GM19463 (cell line): ENCODE results near the gene FMNL2.

ENCODE experiments used
- ATAC-seq: cut with Tn5 transposase; IDR thresholded peaks from one replicate; pipeline ENCODE4 v1.9.1; 2021; ENCODE audit warnings: mild to moderate bottlenecking, moderate library complexity; ENCODE audit not compliant: unreplicated experiment

FMNL2 gene

DNA sequence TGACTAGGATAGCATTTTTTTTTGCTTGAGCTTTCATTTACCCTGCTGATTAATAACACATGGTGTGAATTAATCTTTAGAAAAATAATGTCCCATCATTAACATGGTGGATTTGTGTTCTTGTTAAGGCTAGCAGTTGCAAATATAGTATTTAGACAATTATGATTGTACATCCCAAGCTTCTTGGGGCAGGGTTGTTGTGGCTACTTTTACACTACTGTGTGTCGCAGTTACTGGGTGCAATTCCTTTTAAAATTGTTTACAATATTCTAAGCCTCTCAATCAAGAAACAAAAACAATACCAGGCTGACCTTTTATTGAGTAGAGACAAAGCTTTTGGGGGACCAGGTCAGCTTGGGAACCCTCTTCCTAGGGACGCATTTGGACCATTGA, 2.5 kb downstream of the FMNL2 start:
- ATAC-seq = no peak

DNA sequence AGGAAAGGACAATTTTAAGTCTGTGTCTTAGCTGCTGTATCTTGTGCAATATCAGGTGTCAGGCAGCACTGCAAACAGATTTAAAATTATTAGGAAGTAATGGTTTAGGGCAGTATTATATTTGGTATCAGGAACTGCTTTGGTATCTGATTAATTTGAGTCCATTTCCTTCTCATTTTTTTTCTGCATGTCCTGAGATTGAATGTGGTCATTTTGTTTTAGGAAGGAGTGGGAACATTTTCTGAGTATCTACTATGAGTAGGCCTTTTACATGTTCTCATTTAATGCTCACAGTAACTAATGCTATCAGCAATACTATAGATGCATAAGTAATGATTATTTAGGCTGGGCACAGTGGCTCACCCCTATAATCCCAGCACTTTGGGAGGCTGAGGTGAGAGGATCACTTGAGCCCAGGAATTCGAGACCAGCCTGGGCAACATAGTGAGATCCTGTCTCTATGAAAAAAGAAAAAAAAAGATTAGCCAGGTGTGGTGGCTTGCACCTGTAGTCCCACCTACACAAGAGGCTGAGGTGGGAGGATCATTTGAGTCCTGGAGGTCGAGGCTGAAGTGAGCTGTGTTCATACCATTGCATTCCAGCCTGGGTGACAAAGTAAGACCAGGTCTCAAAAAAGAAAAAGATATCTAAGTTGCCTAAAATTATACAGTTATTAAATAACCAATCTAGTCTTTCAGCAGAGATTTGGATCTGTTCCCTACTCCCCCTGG, 4.7 kb downstream of the FMNL2 start:
- ATAC-seq = no peak

DNA sequence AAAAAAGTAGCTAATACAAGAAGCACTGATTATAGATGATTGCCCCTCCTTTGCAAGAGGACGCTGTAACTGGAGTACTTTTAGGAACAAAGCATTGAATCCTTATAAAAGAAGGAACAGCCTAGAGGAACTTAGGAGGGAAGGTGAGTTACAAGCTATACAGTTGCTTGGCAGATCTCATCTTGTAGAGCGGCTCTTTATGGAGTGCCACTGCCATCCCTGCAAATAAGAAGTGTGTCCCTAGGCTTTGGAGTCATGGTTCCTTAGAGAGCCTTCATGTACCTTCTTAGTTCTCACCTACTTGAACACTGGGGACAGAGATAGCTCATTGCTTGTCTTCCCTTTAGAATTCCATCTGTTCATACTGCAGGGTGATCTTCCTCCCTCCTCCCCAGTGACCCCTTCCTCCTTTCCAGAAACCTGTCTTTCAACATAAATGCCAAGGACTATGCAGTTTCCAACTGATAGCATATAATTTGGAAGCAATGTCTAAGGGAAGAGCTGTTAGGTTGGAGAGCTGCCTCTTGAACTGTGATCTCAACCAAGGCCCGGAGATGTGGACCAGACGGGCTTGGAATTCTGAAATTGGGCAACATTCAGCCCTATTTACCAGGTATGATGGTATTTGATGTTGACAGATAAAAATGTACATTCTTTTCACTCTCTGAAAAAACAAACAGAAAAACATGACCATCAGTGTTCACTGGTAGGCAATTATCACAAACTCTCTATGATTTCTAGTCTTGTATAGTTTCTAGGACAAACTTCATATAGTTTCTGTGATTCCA, 7.5 kb downstream of the FMNL2 start:
- no peak for ATAC-seq

- ATAC-seq = no peak
Observed at GRCh38 chr2:152343426-152343825, 8.5 kb downstream of the FMNL2 start.

DNA sequence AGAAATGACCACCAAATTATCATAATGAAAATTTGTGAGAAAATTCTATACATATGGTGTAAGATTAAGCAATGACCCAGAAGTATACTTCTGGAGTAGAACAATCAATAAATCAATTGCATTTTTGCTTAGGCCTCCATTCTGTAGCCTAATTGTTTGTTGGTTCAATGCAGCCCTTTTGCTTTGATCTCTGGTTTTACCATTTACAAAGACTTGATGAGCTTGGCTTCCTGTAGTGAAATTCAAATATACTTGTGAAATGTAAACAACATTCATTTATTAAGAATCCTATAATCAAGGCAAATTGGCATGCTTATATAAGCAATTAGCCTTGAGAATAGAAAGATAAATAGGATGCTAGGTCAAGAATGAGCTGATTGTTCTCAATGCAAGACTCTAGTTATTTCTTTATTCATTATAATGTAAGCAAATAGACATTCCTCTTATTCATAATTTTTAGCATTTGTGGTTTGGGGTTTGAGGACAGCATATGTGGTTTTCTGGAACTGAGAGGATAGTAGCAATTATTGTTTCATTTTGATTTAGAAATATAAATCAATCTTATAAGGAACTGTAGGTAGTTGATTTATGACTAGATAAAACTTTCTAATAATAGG, 9.7 kb downstream of the FMNL2 start:
- no peak for ATAC-seq

DNA sequence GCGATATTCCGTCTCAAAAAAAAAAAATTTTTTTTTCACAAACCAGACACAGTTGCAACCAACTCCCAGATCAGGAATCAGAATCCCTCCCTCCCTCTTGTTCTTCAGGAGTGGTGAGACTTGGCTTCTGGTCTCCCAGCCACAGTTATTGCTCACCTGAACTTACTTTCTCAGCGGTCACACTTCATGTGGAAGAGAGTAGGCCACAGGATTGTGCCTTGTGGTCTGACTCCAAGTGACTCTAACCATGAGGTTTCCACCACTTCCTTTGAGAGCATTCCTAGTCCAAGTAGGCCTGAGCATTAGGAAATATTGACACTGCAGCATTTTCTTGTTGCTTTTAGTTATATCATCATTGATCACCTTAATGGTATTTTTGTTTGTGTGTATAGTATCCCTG, 12.1 kb downstream of the FMNL2 start:
- no peak for ATAC-seq

- ATAC-seq = no peak
Observed at GRCh38 chr2:152348388-152348787, 13.4 kb downstream of the FMNL2 start.

GRCh38 chr2:152349416-152349815, 14.4 kb downstream of the FMNL2 start:
- no peak for ATAC-seq

- no peak for ATAC-seq
Observed at GRCh38 chr2:152350155-152350679, 15.2 kb downstream of the FMNL2 start.

GRCh38 chr2:152352616-152353015, 17.6 kb downstream of the FMNL2 start:
- ATAC-seq = no peak

DNA sequence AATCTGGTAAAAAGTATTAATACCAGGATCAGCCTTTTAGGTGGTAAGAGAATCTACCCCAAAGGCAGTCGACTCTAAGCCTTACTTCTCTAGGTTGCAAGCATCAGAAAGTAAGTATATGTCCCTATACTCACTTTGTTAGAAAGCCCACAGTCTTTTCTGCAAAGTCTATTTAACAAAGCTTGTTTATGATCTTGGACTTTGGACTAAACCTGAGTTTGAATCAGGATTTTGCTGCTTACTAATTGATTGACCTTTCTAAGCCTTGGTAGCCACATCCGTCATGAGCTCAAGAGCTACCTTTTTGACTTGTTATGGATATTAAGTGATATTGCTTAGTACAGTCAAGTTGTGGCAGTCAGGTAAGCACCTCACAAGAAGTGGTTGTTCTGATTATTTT, 18.4 kb downstream of the FMNL2 start:
- ATAC-seq = no peak

- ATAC-seq = no peak
Observed at GRCh38 chr2:152354069-152354755, 19.2 kb downstream of the FMNL2 start.

DNA sequence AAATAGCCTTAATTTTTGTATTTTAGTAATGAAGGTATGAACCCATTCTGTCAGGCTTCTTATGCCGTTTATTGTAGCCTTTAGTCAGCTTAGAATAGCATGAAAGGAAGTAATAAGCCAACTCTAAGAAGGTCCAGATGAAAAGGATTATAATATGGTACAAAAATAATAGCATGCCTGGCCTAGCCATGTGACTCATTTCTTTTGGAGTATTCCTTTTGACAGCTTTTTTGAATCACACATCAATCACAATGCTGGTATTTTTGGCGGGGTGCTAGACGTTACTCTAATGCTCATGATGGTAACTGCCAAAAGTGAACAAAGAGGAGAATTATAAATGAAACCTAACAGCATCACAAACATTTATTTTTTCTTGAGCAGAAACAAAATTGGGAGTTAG, 19.9 kb downstream of the FMNL2 start:
- no peak for ATAC-seq

- ATAC-seq = no peak
Observed at GRCh38 chr2:152355409-152355831, 20.4 kb downstream of the FMNL2 start.

DNA sequence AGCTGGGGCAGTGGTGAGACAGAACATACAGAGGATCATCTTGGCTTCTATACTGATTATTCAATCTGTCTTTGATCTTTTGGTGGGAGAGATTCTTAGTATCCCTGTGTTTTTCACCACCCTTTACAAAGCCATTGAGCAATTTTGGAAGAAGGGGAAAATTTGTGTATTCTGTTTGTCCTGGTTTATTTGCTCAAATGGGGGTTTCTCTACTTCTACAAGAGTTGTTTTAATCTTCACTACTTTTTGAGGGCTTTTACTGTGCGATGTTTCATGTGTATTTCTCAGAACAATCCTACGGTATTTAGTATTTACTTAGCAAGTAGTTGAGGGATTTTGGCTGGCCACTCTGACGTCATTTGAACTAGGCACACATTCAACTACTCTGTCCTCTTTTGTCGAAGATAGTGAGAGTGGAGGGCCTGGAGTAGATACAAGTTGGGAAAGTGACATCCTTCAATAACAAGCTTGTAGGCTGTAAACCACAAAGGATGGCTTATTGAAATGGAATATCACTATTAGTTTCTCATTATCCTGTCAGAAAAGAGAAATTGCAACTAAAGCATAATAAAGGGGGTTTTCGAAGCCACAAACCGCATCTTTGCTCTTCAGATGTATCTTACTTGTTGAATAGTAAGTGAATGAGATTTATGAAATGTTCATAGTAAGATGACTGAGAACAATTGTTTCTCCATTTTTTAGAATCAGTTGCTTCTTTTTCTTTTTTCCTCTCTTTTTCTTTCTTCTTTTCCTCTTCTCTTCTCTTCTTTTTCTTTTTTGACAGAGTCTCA, 24.8 kb downstream of the FMNL2 start:
- ATAC-seq = no peak

DNA sequence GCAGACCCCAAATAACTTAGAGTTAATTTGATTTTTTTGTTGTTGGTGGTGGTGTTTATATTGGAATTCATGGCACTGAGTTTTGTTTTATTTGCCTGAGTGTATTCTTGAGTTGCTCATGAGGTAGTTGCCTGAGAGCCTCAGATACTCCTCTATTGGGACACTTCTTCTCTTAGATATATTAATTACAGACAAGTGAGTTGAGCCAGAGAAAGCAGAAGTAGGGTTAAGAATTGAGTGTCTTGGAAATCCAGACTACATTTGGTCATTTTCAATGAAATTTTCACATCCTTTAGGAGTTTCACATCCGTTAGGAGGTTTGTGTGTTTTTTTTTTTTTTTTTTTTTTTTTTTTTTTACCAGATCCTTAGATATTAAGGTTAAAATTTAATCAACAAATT, 29.0 kb downstream of the FMNL2 start:
- no peak for ATAC-seq

DNA sequence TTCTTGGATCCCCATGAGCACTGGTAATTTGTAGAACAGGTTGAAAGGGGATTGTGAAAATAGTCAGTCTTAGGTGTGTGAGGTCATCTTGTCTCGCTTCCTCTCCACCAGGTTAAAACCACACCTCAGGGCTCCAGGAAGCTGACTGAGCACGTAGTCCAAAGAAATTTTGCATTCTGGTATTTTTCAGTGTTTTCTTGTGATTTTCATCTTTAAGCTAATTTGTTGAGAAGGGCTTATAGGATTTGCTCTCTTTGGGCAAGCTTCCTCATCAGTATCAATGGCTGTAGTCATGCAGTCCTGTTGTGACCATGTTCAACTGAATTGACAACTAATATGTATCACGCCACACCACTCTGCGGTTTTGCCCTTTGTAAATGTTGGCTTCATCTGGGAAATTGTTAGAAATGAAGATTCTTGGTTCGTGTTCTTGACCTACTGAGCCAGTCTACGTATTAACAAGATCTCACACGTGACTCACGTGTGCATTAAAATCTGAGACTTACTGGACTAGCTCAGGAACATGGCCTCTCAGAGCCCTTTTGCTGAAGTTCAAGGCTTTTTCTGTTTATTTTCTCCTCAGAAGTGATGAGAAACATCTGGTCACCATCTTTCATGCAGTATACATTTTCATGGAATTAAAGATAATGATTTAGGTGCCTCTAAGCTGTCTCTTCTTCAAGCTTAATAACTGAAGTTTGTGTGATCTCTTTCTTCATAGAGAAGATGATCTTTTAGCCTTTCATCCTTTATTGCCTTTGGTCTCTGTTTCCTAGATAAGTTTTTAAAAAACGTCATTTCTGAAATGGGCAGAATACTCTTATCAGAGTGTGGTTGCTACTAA, 32.8 kb downstream of the FMNL2 start:
- peak; percentile 65 for ATAC-seq

GRCh38 chr2:152369176-152369860, 34.3 kb downstream of the FMNL2 start:
- no peak for ATAC-seq

GRCh38 chr2:152370783-152371182, 35.8 kb downstream of the FMNL2 start:
- no peak for ATAC-seq
